Body of pancreas (tissue), 4 donors: ENCODE data around the gene KRTAP4-8.
"Not testable (repeated sequence)": the region's sequence is repeated elsewhere in the genome, so short reads cannot be mapped to it uniquely, and the experiment has no call there.

Source experiments
- CTCF ChIP-seq, 7 experiments: fragments of 450-650 bp in 4 of 7; fragments of 200-600 bp in 3 of 7; sonication (generic) in 3 of 7; IDR thresholded peaks; one replicate each; pipeline ENCODE4 v1.5.1; 2016 to 2019; ENCODE audit warnings: antibody characterized with exemption in 7 of 7
- POLR2A ChIP-seq, 3 donors: fragments of 450-650 bp; IDR thresholded peaks; one replicate each; pipeline ENCODE4 v1.6.1; 2016; ENCODE audit warnings: antibody characterized with exemption in 3 of 3, mild to moderate bottlenecking in 2 of 3

GRCh38 chr17:41083427-41083826, 14.5 kb downstream of the KRTAP4-8 start:
- not testable (repeated sequence) for TF ChIP-seq CTCF, POLR2A (IDR thresholded peaks at IDR 0.05)
